Fibroblast of peridontal ligament (primary cell): Measurements from ENCODE around the gene CADM1.

Experiments used
- DNase-seq: peaks from one replicate; pipeline ENCODE4 v3.0.0-alpha.2; 2010; ENCODE audit errors: extremely low read depth

CADM1 gene

GRCh38 chr11:115515647-115516395 lies 11.6 kb upstream of the CADM1 start:
- no peak for DNase-seq

- DNase-seq: no peak
Observed at GRCh38 chr11:115506954-115507675, 2.9 kb upstream of the CADM1 start.

- DNase-seq: no peak
Observed at GRCh38 chr11:115505175-115505574, 960 bp upstream of the CADM1 start.

GRCh38 chr11:115503886-115504275 lies 334 bp downstream of the CADM1 start:
- no peak for DNase-seq

GRCh38 chr11:115503083-115503885 lies 931 bp downstream of the CADM1 start:
- peak; percentile 5 for DNase-seq

- DNase-seq: no peak
Observed at GRCh38 chr11:115502636-115503082, 1.6 kb downstream of the CADM1 start.

GRCh38 chr11:115501893-115502589 lies 2.2 kb downstream of the CADM1 start:
- DNase-seq: no peak

- DNase-seq: no peak
Observed at GRCh38 chr11:115501502-115501892, 2.7 kb downstream of the CADM1 start.

- DNase-seq: no peak
Observed at GRCh38 chr11:115500547-115501501, 3.4 kb downstream of the CADM1 start.

- no peak for DNase-seq
Observed at GRCh38 chr11:115499891-115500290, 4.3 kb downstream of the CADM1 start.

- no peak for DNase-seq
Observed at GRCh38 chr11:115499241-115499799, 4.9 kb downstream of the CADM1 start.

GRCh38 chr11:115498354-115498753 lies 5.9 kb downstream of the CADM1 start:
- no peak for DNase-seq

- peak; percentile 3 for DNase-seq
Observed at GRCh38 chr11:115497303-115497702, 6.9 kb downstream of the CADM1 start.

- DNase-seq: no peak
Observed at GRCh38 chr11:115496892-115497291, 7.3 kb downstream of the CADM1 start.

- DNase-seq: no peak
Observed at GRCh38 chr11:115493905-115494304, 10.3 kb downstream of the CADM1 start.

- DNase-seq: no peak
Observed at GRCh38 chr11:115493488-115493887, 10.7 kb downstream of the CADM1 start.

- DNase-seq: no peak
Observed at GRCh38 chr11:115489466-115489865, 14.7 kb downstream of the CADM1 start.

GRCh38 chr11:115488945-115489344 lies 15.3 kb downstream of the CADM1 start:
- no peak for DNase-seq

GRCh38 chr11:115481528-115481927 lies 22.7 kb downstream of the CADM1 start:
- DNase-seq: no peak

GRCh38 chr11:115480611-115481010 lies 23.6 kb downstream of the CADM1 start:
- DNase-seq: no peak
